Keratinocyte (primary cell): Measurements from ENCODE around the gene EIF6.

Experiments used
- CTCF ChIP-seq, 3 experiments: IDR thresholded peaks in 1 of 3; conservative IDR thresholded peaks in 1 of 3; optimal IDR thresholded peaks in 1 of 3; 2 replicates in 2 of 3; 3 replicates in 1 of 3; pipeline versions ENCODE3 to v1.5.1; 2011; ENCODE audit warnings: low read length in 3 of 3, mild to moderate bottlenecking in 3 of 3, moderate library complexity in 2 of 3, control low read depth in 1 of 3, inconsistent platforms in 1 of 3; ENCODE audit not compliant: insufficient read depth in 2 of 3; ENCODE audit errors: extremely low read depth in 1 of 3
- EZH2 ChIP-seq: IDR thresholded peaks from one replicate; pipeline ENCODE4 v1.6.1; 2012; ENCODE audit warnings: inconsistent platforms, mild to moderate bottlenecking, low read length, moderate library complexity

- TF ChIP-seq CTCF (optimal IDR thresholded peaks at IDR 0.05 in 1 of 3, IDR thresholded peaks at IDR 0.05 in 1 of 3, conservative IDR thresholded peaks at IDR 0.05 in 1 of 3; ENCODE audit: extremely low read depth in 1 of 3, insufficient read depth in 2 of 3, low read length in 3 of 3) (no peak), EZH2 (no peak)
Measured at GRCh38 chr20:35257175-35257909, 27.2 kb downstream of the EIF6 start.
